ENCODE data around the gene DHRS12. TPM values are rescaled to one million over a fixed set of nuclear protein-coding genes. Genes with fewer than 3 reads are reported as not detected.

DHRS12 gene
- total RNA-seq, 1 experiment from 2014 or later, result 14.1 TPM

- POLR2A ChIA-PET, result no interaction called here
- no peaks in the 10 kb centered on the region for H3K4me1 ChIP-seq
These were observed 10.1 kb upstream of the DHRS12 start for GRCh38 chr13:51814071-51814470.

DNA sequence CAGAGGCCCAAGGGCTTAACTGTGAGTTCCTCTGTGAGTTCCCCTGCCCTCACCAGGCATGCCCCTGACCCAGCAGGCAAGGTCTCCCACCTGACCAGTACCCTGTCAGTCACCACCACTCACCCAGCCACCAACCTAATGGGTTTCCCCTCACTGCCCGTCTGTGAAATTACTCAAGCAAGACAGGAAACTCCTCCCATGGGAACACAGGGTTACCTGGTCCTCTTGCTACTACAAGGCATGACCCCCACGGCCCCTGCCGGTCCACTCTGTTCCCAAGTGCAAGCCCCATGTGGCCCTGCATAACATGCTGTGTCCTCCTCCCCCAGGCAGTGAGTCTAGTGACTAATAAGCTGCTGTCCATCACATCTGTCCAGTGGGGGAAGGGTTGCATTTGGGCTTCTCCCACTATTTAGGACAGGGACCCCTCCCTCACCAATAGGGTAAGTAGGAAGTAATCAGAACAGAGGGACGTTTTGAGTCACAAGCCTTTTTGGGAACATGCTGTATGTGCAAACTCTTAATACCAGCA is 8.0 kb upstream of the DHRS12 start:
- H3K4me3 Mint-ChIP-seq (ENCODE audit: unreplicated experiment), result no peak overlapping the region
- TF ChIP-seq CTCF (IDR thresholded peaks at IDR 0.05; ENCODE audit: insufficient read depth in 1 of 2, low read depth in 1 of 2, low read length in 1 of 2, severe bottlenecking in 1 of 2, unreplicated experiment in 1 of 2), result no peak
- H3K9me3 Mint-ChIP-seq (ENCODE audit: unreplicated experiment), result no peaks in the 10 kb centered on the region
- DNase-seq, result no peak
- peaks cover 5% of the 10 kb centered on the region for H3K27me3 Mint-ChIP-seq (ENCODE audit: insufficient read depth, unreplicated experiment)
- intact Hi-C loops (cut with micrococcal nuclease; ENCODE audit: unreplicated experiment), result no loop called here
- ChIA-PET CTCF (no interaction called here), POLR2A (interaction anchor here (0.7 kb wide), 1 partner anchor 359 kb away, joined by 3 read pairs; the partner anchor contains the start of gene INTS6)
- Histone ChIP-seq H3K36me3 (ENCODE audit: control insufficient read depth, insufficient read depth, low read length) (no peaks in the 10 kb centered on the region), H3K27me3 (replicated peaks; ENCODE audit: control insufficient read depth, insufficient read depth, low read length) (no peaks in the 10 kb centered on the region), H3K4me1 (no peaks in the 10 kb centered on the region), H3K4me3 (ENCODE audit: low read depth, low read length) (no peak overlapping the region), H3K9me3 (no peaks in the 10 kb centered on the region)
- no TSS peak for BruUV-seq (replicated peaks)
- H3K4me1 Mint-ChIP-seq (ENCODE audit: low read depth, unreplicated experiment), result peaks cover 12% of the 10 kb centered on the region
- no peaks in the 10 kb centered on the region for H3K36me3 Mint-ChIP-seq (ENCODE audit: insufficient read depth, unreplicated experiment)
- no peak overlapping the region for H3K27ac Mint-ChIP-seq (ENCODE audit: unreplicated experiment)

More at GRCh38 chr13:51814071-51814470, 10.1 kb upstream of the DHRS12 start:
- Histone ChIP-seq H3K9me3 (no peaks in the 10 kb centered on the region), H3K4me3 (ENCODE audit: low read depth, low read length) (no peak overlapping the region), H3K27me3 (replicated peaks; ENCODE audit: control insufficient read depth, insufficient read depth, low read length) (no peaks in the 10 kb centered on the region), H3K36me3 (ENCODE audit: control insufficient read depth, insufficient read depth, low read length) (no peaks in the 10 kb centered on the region)
- DNase-seq, result no peak
- Mint-ChIP-seq H3K4me3 (ENCODE audit: unreplicated experiment) (no peak overlapping the region), H3K27ac (ENCODE audit: unreplicated experiment) (no peak overlapping the region), H3K4me1 (ENCODE audit: low read depth, unreplicated experiment) (peaks cover 14% of the 10 kb centered on the region), H3K36me3 (ENCODE audit: insufficient read depth, unreplicated experiment) (no peaks in the 10 kb centered on the region), H3K9me3 (ENCODE audit: unreplicated experiment) (no peaks in the 10 kb centered on the region), H3K27me3 (ENCODE audit: insufficient read depth, unreplicated experiment) (peaks cover 16% of the 10 kb centered on the region)
- BruUV-seq (replicated peaks), result no TSS peak
- no peak for TF ChIP-seq CTCF (IDR thresholded peaks at IDR 0.05; ENCODE audit: insufficient read depth in 1 of 2, low read depth in 1 of 2, low read length in 1 of 2, severe bottlenecking in 1 of 2, unreplicated experiment in 1 of 2)
- CTCF ChIA-PET, result interaction anchor here (0.5 kb wide), 1 partner anchor 12 kb away, joined by 5 read pairs; no protein-coding TSS in a partner anchor
- intact Hi-C loops (cut with micrococcal nuclease; ENCODE audit: unreplicated experiment), result loop anchor here (2.0 kb wide), 1 partner anchor 19 kb away; no protein-coding TSS in a partner anchor

DNA sequence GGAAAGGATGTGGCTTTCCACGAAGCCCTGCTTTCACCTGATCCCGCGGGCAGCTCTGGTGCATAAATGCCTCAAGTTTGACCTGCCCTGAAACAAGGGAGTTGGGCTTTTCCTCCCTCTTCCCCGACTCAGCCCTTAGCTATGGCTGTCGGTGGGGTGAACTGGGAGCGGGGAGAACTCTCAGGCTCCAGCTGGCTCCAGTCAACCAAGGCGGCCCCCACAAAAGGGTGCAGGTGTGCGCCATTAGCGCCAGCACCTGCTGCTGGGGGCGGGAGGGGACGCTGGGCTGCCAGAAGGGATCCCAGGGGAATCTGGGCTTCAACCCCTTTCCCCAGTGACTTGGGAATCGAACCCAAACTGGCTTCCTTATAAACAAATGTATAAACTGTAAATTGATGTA is 7.1 kb upstream of the DHRS12 start:
- H3K4me3 Mint-ChIP-seq (ENCODE audit: unreplicated experiment), result no peak overlapping the region

More for the DNA sequence above, 7.1 kb upstream of the DHRS12 start:
- Histone ChIP-seq H3K4me1 (no peaks in the 10 kb centered on the region), H3K36me3 (ENCODE audit: control insufficient read depth, insufficient read depth, low read length) (no peaks in the 10 kb centered on the region), H3K9me3 (no peaks in the 10 kb centered on the region), H3K27me3 (replicated peaks; ENCODE audit: control insufficient read depth, insufficient read depth, low read length) (no peaks in the 10 kb centered on the region), H3K4me3 (ENCODE audit: low read depth, low read length) (no peak overlapping the region)
- no peak overlapping the region for H3K27ac Mint-ChIP-seq (ENCODE audit: unreplicated experiment)
- no peak for TF ChIP-seq CTCF (IDR thresholded peaks at IDR 0.05; ENCODE audit: insufficient read depth in 1 of 2, low read depth in 1 of 2, low read length in 1 of 2, severe bottlenecking in 1 of 2, unreplicated experiment in 1 of 2)
- POLR2A ChIA-PET, result no interaction called here
- H3K4me1 Mint-ChIP-seq (ENCODE audit: low read depth, unreplicated experiment), result peaks cover 5% of the 10 kb centered on the region
- intact Hi-C loops (cut with micrococcal nuclease; ENCODE audit: unreplicated experiment), result no loop called here
- no peaks in the 10 kb centered on the region for H3K27me3 Mint-ChIP-seq (ENCODE audit: insufficient read depth, unreplicated experiment)
- H3K9me3 Mint-ChIP-seq (ENCODE audit: unreplicated experiment), result no peaks in the 10 kb centered on the region
- CTCF ChIA-PET, result no interaction called here
- DNase-seq, result no peak
- H3K36me3 Mint-ChIP-seq (ENCODE audit: insufficient read depth, unreplicated experiment), result no peaks in the 10 kb centered on the region
- no TSS peak for BruUV-seq (replicated peaks)

All from Caco-2 (cell line).